ENCODE results near the gene SYN1. TPM values are rescaled to one million over a fixed set of nuclear protein-coding genes. Genes with fewer than 3 reads are reported as not detected.

SYN1 gene
- total and polyA plus RNA-seq, 5 donors from 2014 or later, result 0.18 to 0.34 TPM; not detected in 3

DNA sequence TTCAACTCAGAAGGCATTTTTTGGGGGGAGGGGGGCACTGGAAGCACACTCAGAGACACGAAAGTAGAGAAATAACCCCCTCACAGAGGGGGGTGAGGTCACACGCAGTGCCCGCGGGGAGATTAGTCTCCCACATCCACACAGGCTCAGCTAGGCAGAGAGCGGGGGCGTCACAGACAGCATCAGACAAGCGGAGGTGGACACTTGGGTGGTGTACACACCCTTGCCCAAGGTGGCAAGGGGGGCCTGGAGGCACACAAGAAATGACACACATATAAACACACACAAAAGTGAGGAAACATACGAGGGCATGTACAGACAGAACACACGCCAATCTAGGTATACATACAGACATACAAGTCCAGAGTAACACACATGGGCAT, 637 bp upstream of the SYN1 start:
- ATAC-seq (ENCODE audit: low read depth in 2 of 2) (no peak), DNase-seq (no peak)
- Mint-ChIP-seq H3K27ac (no peak overlapping the region), H3K4me3 (peak overlapping the region in 2 of 4 donors; percentile 56 to 68), H3K9me3 (peaks cover 0 to 1% (median 0%) of the 10 kb centered on the region in 7 donors), H3K36me3 (no peaks in the 10 kb centered on the region), H3K4me1 (peaks cover 0 to 29% (median 13%) of the 10 kb centered on the region in 4 donors), H3K27me3 (peaks cover 22% of the 10 kb centered on the region)
- Histone ChIP-seq H3K4me3 (ENCODE audit: low read depth, low read length) (no peak overlapping the region), H3K9me3 (ENCODE audit: control insufficient read depth in 2 of 2, low read length in 2 of 2) (no peaks in the 10 kb centered on the region), H3K27me3 (ENCODE audit: control insufficient read depth, insufficient read depth, low read length) (no peaks in the 10 kb centered on the region), H3K4me1 (ENCODE audit: control insufficient read depth, insufficient read depth, low read length, poor library complexity, severe bottlenecking) (peaks cover 13% of the 10 kb centered on the region), H3K27ac (ENCODE audit: insufficient read depth, low read length, poor library complexity, severe bottlenecking) (no peak overlapping the region), H3K36me3 (ENCODE audit: control insufficient read depth, insufficient read depth, low read length) (no peaks in the 10 kb centered on the region)

DNA sequence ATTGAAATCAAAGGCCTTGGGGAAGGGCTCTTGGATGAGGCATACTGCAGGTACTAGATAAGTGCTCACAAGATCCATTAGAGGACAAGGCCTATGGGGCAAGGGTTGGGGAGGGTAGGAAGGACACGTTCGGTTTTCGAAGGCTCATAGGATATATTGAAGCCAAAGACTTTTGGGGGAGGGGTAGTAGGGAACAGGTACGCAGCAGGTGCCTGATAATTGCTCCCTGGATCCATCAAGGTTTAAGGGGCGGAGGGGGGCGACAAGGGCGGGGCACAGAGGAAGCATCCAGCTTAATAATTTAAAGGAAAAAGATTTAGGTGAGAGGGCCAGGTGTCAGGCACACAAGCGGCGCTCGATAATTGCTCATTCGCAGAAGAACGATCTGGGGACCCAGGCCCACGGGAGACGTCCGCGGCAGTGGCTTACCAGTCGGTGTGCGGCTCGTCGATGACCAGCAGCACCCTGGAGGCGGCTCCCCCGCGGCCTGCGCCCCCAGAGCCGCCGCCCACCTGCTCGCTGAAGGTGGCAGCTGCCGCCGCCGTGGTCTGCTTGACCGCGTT, 653 bp downstream of the SYN1 start:
- ATAC-seq (ENCODE audit: low read depth in 2 of 2), result no peak
- peaks cover 0 to 1% (median 0%) of the 10 kb centered on the region in 7 donors for H3K9me3 Mint-ChIP-seq
- no peaks in the 10 kb centered on the region for H3K27me3 ChIP-seq (ENCODE audit: control insufficient read depth, insufficient read depth, low read length)
- no peak overlapping the region for H3K4me3 ChIP-seq (ENCODE audit: low read depth, low read length)
- no peaks in the 10 kb centered on the region for H3K9me3 ChIP-seq (ENCODE audit: control insufficient read depth in 2 of 2, low read length in 2 of 2)
- no peak overlapping the region for H3K27ac ChIP-seq (ENCODE audit: insufficient read depth, low read length, poor library complexity, severe bottlenecking)
- H3K27me3 Mint-ChIP-seq, result peaks cover 22% of the 10 kb centered on the region
- H3K4me3 Mint-ChIP-seq, result peak overlapping the region; percentile 63 to 74 (median 68)
- H3K4me1 ChIP-seq (ENCODE audit: control insufficient read depth, insufficient read depth, low read length, poor library complexity, severe bottlenecking), result peaks cover 13% of the 10 kb centered on the region
- peaks cover 0 to 26% (median 13%) of the 10 kb centered on the region in 4 donors for H3K4me1 Mint-ChIP-seq
- H3K36me3 Mint-ChIP-seq, result no peaks in the 10 kb centered on the region
- no peak overlapping the region for H3K27ac Mint-ChIP-seq
- no peaks in the 10 kb centered on the region for H3K36me3 ChIP-seq (ENCODE audit: control insufficient read depth, insufficient read depth, low read length)
- DNase-seq, result no peak

GRCh38 chrX:47614618-47615017, 5.0 kb downstream of the SYN1 start:
- ATAC-seq (ENCODE audit: low read depth in 2 of 2) (no peak), DNase-seq (no peak)
- H3K4me3 Mint-ChIP-seq, result no peak overlapping the region
- H3K36me3 Mint-ChIP-seq, result no peaks in the 10 kb centered on the region
- H3K9me3 Mint-ChIP-seq, result peaks cover 0 to 1% (median 0%) of the 10 kb centered on the region in 7 donors
- no peak overlapping the region for H3K27ac Mint-ChIP-seq
- Histone ChIP-seq H3K27me3 (ENCODE audit: control insufficient read depth, insufficient read depth, low read length) (no peaks in the 10 kb centered on the region), H3K27ac (ENCODE audit: insufficient read depth, low read length, poor library complexity, severe bottlenecking) (no peak overlapping the region), H3K36me3 (ENCODE audit: control insufficient read depth, insufficient read depth, low read length) (no peaks in the 10 kb centered on the region), H3K4me3 (ENCODE audit: low read depth, low read length) (no peak overlapping the region), H3K4me1 (ENCODE audit: control insufficient read depth, insufficient read depth, low read length, poor library complexity, severe bottlenecking) (peaks cover 5% of the 10 kb centered on the region), H3K9me3 (ENCODE audit: control insufficient read depth in 2 of 2, low read length in 2 of 2) (no peaks in the 10 kb centered on the region)
- peaks cover 9% of the 10 kb centered on the region for H3K27me3 Mint-ChIP-seq
- peaks cover 0 to 5% (median 2%) of the 10 kb centered on the region in 4 donors for H3K4me1 Mint-ChIP-seq

DNA sequence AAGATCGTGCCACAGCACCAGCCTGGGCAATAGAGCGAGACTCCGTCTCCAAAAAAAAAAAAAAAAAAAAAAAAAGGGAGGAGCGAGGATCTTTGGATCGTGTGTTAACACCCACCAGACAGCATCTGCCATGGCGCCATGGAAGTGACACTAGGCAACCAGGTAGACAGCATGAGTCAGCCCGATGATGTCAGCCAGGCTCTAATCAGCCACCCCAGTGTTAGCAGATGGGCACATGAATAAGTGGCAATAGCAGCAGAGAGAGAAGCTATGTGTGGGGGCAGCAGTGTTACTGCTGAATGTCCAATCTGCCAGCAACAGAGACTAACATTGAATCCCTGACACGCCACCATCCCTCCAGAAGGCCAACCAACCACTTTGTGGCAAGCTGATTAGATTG, 6.6 kb downstream of the SYN1 start:
- peaks cover 1% of the 10 kb centered on the region for H3K27me3 Mint-ChIP-seq
- no peak overlapping the region for H3K27ac Mint-ChIP-seq
- H3K36me3 Mint-ChIP-seq, result no peaks in the 10 kb centered on the region

GRCh38 chrX:47612418-47612817, 7.2 kb downstream of the SYN1 start:
- DNase-seq, result no peak
- H3K9me3 ChIP-seq (ENCODE audit: control insufficient read depth in 2 of 2, low read length in 2 of 2), result no peaks in the 10 kb centered on the region
- H3K27me3 ChIP-seq (ENCODE audit: control insufficient read depth, insufficient read depth, low read length), result no peaks in the 10 kb centered on the region
- H3K4me1 ChIP-seq (ENCODE audit: control insufficient read depth, insufficient read depth, low read length, poor library complexity, severe bottlenecking), result no peaks in the 10 kb centered on the region
- peak overlapping the region in 1 of 4 donors; percentile 54 for H3K4me3 Mint-ChIP-seq
- H3K27me3 Mint-ChIP-seq, result no peaks in the 10 kb centered on the region
- H3K4me3 ChIP-seq (ENCODE audit: low read depth, low read length), result no peak overlapping the region
- ATAC-seq (ENCODE audit: low read depth in 2 of 2), result no peak
- peaks cover 0 to 3% (median 0%) of the 10 kb centered on the region in 4 donors for H3K4me1 Mint-ChIP-seq
- no peaks in the 10 kb centered on the region for H3K36me3 Mint-ChIP-seq
- H3K27ac ChIP-seq (ENCODE audit: insufficient read depth, low read length, poor library complexity, severe bottlenecking), result no peak overlapping the region
- H3K36me3 ChIP-seq (ENCODE audit: control insufficient read depth, insufficient read depth, low read length), result no peaks in the 10 kb centered on the region
- H3K27ac Mint-ChIP-seq, result no peak overlapping the region
- H3K9me3 Mint-ChIP-seq, result peaks cover 0 to 2% (median 0%) of the 10 kb centered on the region in 7 donors

More for the DNA sequence above, 6.6 kb downstream of the SYN1 start:
- no peak for DNase-seq
- no peaks in the 10 kb centered on the region for H3K27me3 ChIP-seq (ENCODE audit: control insufficient read depth, insufficient read depth, low read length)
- no peak overlapping the region for H3K4me3 ChIP-seq (ENCODE audit: low read depth, low read length)
- H3K4me1 Mint-ChIP-seq, result peaks cover 0 to 3% (median 0%) of the 10 kb centered on the region in 4 donors
- no peak overlapping the region for H3K4me3 Mint-ChIP-seq
- H3K36me3 ChIP-seq (ENCODE audit: control insufficient read depth, insufficient read depth, low read length), result no peaks in the 10 kb centered on the region
- no peaks in the 10 kb centered on the region for H3K4me1 ChIP-seq (ENCODE audit: control insufficient read depth, insufficient read depth, low read length, poor library complexity, severe bottlenecking)
- peaks cover 0 to 2% (median 0%) of the 10 kb centered on the region in 7 donors for H3K9me3 Mint-ChIP-seq
- H3K27ac ChIP-seq (ENCODE audit: insufficient read depth, low read length, poor library complexity, severe bottlenecking), result no peak overlapping the region
- no peak for ATAC-seq (ENCODE audit: low read depth in 2 of 2)
- no peaks in the 10 kb centered on the region for H3K9me3 ChIP-seq (ENCODE audit: control insufficient read depth in 2 of 2, low read length in 2 of 2)

DNA sequence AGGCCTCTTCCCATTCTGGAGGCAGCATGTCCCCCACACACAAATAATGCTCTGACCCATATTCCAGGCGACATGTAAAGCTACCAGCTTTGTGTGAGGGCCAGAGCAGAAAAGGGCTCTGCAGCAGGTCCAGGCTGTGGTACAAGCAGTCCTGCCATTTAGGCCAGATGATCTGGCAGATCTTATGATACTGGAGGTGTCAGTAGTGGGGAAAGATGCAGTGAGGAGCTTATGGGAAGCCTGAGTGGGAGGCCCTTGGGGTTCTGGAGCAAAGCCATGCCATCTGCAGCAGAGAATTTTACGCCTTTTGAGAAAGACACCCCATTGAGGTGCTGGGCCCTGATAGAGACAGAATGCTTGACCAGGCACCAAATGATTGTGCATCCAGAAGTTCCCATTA, 7.7 kb downstream of the SYN1 start:
- Mint-ChIP-seq H3K9me3 (peaks cover 0 to 2% (median 0%) of the 10 kb centered on the region in 7 donors), H3K27me3 (no peaks in the 10 kb centered on the region), H3K4me1 (peaks cover 0 to 3% (median 0%) of the 10 kb centered on the region in 4 donors), H3K36me3 (no peaks in the 10 kb centered on the region), H3K27ac (no peak overlapping the region), H3K4me3 (peak overlapping the region in 1 of 4 donors; percentile 54)
- Histone ChIP-seq H3K4me3 (ENCODE audit: low read depth, low read length) (no peak overlapping the region), H3K36me3 (ENCODE audit: control insufficient read depth, insufficient read depth, low read length) (no peaks in the 10 kb centered on the region), H3K4me1 (ENCODE audit: control insufficient read depth, insufficient read depth, low read length, poor library complexity, severe bottlenecking) (no peaks in the 10 kb centered on the region), H3K27me3 (ENCODE audit: control insufficient read depth, insufficient read depth, low read length) (no peaks in the 10 kb centered on the region), H3K27ac (ENCODE audit: insufficient read depth, low read length, poor library complexity, severe bottlenecking) (no peak overlapping the region), H3K9me3 (ENCODE audit: control insufficient read depth in 2 of 2, low read length in 2 of 2) (no peaks in the 10 kb centered on the region)
- no peak for DNase-seq
- no peak for ATAC-seq (ENCODE audit: low read depth in 2 of 2)

- Mint-ChIP-seq H3K27me3 (no peaks in the 10 kb centered on the region), H3K4me1 (peaks cover 0 to 3% (median 0%) of the 10 kb centered on the region in 4 donors), H3K9me3 (peaks cover 0 to 2% (median 0%) of the 10 kb centered on the region in 7 donors), H3K27ac (no peak overlapping the region), H3K36me3 (no peaks in the 10 kb centered on the region), H3K4me3 (no peak overlapping the region)
- no peak overlapping the region for H3K4me3 ChIP-seq (ENCODE audit: low read depth, low read length)
- H3K27me3 ChIP-seq (ENCODE audit: control insufficient read depth, insufficient read depth, low read length), result no peaks in the 10 kb centered on the region
- ATAC-seq (ENCODE audit: low read depth in 2 of 2), result no peak
- no peaks in the 10 kb centered on the region for H3K36me3 ChIP-seq (ENCODE audit: control insufficient read depth, insufficient read depth, low read length)
- no peaks in the 10 kb centered on the region for H3K9me3 ChIP-seq (ENCODE audit: control insufficient read depth in 2 of 2, low read length in 2 of 2)
- DNase-seq, result no peak
- H3K27ac ChIP-seq (ENCODE audit: insufficient read depth, low read length, poor library complexity, severe bottlenecking), result no peak overlapping the region
- H3K4me1 ChIP-seq (ENCODE audit: control insufficient read depth, insufficient read depth, low read length, poor library complexity, severe bottlenecking), result no peaks in the 10 kb centered on the region
Observed at GRCh38 chrX:47611489-47611888, 8.2 kb downstream of the SYN1 start.

DNA sequence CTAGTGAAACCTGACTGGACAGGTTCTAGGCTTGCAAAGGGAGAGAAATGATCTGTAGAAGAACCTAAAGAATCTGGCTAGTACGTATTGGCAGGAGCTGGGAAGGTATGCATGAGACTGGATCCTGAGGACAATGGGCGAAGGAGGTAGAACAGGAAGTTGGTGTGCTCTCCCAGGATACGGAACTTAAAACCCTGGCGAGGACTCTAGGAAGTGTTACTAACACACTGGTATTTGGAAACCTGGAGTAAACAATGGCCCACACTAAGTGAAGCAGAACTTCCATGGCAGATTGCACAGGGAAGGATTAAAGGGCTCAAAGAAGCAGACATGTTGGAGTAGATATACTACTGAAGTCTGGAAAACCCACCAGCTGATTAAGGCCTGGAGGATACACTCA, 9.1 kb downstream of the SYN1 start:
- Histone ChIP-seq H3K27ac (ENCODE audit: insufficient read depth, low read length, poor library complexity, severe bottlenecking) (no peak overlapping the region), H3K4me1 (ENCODE audit: control insufficient read depth, insufficient read depth, low read length, poor library complexity, severe bottlenecking) (no peaks in the 10 kb centered on the region), H3K4me3 (ENCODE audit: low read depth, low read length) (no peak overlapping the region), H3K27me3 (ENCODE audit: control insufficient read depth, insufficient read depth, low read length) (no peaks in the 10 kb centered on the region), H3K36me3 (ENCODE audit: control insufficient read depth, insufficient read depth, low read length) (no peaks in the 10 kb centered on the region), H3K9me3 (ENCODE audit: control insufficient read depth in 2 of 2, low read length in 2 of 2) (no peaks in the 10 kb centered on the region)
- DNase-seq, result no peak
- no peak overlapping the region for H3K4me3 Mint-ChIP-seq
- H3K9me3 Mint-ChIP-seq, result peaks cover 0 to 2% (median 0%) of the 10 kb centered on the region in 7 donors
- no peaks in the 10 kb centered on the region for H3K36me3 Mint-ChIP-seq
- no peak for ATAC-seq (ENCODE audit: low read depth in 2 of 2)
- H3K4me1 Mint-ChIP-seq, result peaks cover 0 to 3% (median 0%) of the 10 kb centered on the region in 4 donors
- H3K27ac Mint-ChIP-seq, result no peak overlapping the region
- no peaks in the 10 kb centered on the region for H3K27me3 Mint-ChIP-seq

All from CD4-positive, CD25-positive, alpha-beta regulatory T cell (primary cell).